K562 treated with DMSO at 1 percent for 12 hours (cell line): ENCODE measurements around the gene EOGT. TPM values are rescaled to one million over a fixed set of nuclear protein-coding genes. Genes with fewer than 3 reads are reported as not detected.

Experiments used
- total RNA-seq: library from RNA; unstranded; fragments of 300-600 nt; gene quantifications from 2 replicates; pipeline ENCODE4 v1.2.3, GENCODE V29; 2022; ENCODE audit not compliant: insufficient read depth

EOGT gene
- total RNA-seq, result 1.5 and 4.3 TPM in 2 replicates

DNA sequence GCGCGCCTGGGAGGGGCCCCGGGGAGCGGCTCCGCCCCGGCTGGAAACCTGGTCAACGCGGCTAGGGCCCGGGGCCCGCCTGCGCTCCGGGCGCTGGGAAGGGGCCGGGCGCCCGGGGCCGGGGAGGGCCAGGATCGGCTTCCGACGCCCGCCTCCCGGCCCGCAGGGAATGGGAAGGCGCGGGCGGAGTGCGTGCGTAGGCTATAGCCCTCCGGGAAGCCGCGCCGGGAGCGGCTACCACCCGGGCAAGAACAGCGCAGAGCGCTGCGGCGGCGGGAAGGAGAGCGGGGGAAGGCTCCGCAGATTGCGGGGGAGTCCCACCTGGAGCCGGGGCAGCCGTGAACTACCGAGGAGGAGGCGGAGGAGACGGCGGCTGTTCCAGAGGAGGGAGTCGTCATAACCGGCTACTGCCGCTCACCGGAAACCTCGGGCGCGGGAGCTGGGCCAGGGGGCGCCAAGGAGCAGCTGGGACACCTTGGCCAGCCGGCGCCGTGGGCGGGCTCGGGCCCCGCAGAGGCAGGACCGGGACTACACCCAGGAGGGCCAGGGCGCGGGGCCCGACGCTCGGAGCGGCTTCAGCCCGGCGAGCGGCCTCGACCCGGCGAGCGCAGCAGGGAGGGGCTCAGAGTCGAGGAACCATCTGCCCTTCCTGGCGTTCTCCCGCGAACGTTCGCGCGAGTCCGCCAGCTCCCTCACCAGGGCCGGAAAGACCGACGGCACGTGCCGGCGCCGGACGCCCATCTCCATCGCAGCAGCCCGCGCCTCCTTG is at the start of gene EOGT:
Gene EOGT (minus strand): TSS at position 432 of the 769 bp plus-strand sequence. CDS start 3,838 bp downstream, outside the sequence.

DNA sequence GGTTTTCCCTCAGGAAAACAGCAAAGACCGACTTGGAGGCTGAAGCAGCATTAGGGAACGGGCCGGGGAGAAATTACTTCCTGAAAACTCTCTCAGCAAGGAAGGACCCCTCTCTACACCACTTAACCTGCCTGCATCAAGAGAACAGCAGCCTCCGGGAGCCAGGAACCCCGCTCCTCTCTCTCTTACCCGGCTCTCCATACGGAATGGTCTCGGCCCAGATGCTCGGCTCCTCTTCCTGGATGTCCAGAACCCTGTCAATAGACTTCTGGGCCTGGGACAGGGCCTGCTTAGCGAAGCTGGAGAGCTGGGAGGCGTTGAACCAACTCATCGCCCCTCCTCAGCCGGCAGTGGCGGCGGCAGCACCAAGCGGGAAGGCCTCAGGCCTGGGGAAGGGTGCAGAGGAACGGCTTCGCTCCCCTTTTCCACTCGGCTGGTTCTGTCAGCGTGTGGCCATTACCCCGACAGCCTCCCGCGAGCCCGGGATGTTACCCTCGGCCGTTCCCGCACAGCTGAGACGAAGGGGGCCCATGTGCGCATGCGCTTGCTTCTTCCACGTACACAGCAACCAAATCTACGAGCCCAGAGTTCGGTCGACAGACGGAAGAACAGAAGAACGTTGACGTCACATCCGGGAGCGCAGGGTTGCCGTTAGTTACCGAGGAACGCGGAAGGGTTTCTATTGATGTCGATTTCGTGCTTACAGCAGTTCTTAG is 38.4 kb upstream of the EOGT start, which contains the start of gene TMF1:
Gene TMF1 (minus strand): TSS at position 578 of the 716 bp plus-strand sequence. CDS start 247 bp downstream, at position 331.

Other genes with a start within 250 kb of the EOGT start
- gene TAFA4, start 81.1 kb downstream of the EOGT start, total RNA-seq, result not detected in 2 replicates
- 3.3 and 9.8 TPM in 2 replicates for gene TMF1, start 38.6 kb upstream of the EOGT start, total RNA-seq
- gene UBA3, start 66.7 kb upstream of the EOGT start, total RNA-seq, result 18.5 and 39.1 TPM in 2 replicates
- 21.3 and 35.7 TPM in 2 replicates for gene ARL6IP5, start 71.3 kb upstream of the EOGT start, total RNA-seq
- gene LMOD3, start 108.9 kb upstream of the EOGT start, total RNA-seq, result 0.38 TPM in 1 of 2 replicates, not detected in the other